ENCODE results near the gene PCA3. TPM values are rescaled to one million over a fixed set of nuclear protein-coding genes. Genes with fewer than 3 reads are reported as not detected.

Gene PCA3
- total RNA-seq, 4 donors from 2014 or later: 0.17 to 0.22 TPM; not detected in 2

- TF ChIP-seq, protein P1, sequence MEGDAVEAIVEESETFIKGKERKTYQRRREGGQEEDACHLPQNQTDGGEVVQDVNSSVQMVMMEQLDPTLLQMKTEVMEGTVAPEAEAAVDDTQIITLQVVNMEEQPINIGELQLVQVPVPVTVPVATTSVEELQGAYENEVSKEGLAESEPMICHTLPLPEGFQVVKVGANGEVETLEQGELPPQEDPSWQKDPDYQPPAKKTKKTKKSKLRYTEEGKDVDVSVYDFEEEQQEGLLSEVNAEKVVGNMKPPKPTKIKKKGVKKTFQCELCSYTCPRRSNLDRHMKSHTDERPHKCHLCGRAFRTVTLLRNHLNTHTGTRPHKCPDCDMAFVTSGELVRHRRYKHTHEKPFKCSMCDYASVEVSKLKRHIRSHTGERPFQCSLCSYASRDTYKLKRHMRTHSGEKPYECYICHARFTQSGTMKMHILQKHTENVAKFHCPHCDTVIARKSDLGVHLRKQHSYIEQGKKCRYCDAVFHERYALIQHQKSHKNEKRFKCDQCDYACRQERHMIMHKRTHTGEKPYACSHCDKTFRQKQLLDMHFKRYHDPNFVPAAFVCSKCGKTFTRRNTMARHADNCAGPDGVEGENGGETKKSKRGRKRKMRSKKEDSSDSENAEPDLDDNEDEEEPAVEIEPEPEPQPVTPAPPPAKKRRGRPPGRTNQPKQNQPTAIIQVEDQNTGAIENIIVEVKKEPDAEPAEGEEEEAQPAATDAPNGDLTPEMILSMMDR (IDR thresholded peaks at IDR 0.05; ENCODE audit: low read depth): no peak
Measured at GRCh38 chr9:76800901-76801300, 36.7 kb downstream of the PCA3 start.

GRCh38 chr9:76803083-76803482, 38.8 kb downstream of the PCA3 start:
- TF ChIP-seq, protein P1 (IDR thresholded peaks at IDR 0.05; ENCODE audit: low read depth): no peak

GRCh38 chr9:76803762-76804161, 39.5 kb downstream of the PCA3 start:
- TF ChIP-seq, protein P1 (IDR thresholded peaks at IDR 0.05; ENCODE audit: low read depth): no peak

GRCh38 chr9:76808636-76809035, 44.4 kb downstream of the PCA3 start:
- TF ChIP-seq, protein P1 (IDR thresholded peaks at IDR 0.05; ENCODE audit: low read depth): no peak

DNA sequence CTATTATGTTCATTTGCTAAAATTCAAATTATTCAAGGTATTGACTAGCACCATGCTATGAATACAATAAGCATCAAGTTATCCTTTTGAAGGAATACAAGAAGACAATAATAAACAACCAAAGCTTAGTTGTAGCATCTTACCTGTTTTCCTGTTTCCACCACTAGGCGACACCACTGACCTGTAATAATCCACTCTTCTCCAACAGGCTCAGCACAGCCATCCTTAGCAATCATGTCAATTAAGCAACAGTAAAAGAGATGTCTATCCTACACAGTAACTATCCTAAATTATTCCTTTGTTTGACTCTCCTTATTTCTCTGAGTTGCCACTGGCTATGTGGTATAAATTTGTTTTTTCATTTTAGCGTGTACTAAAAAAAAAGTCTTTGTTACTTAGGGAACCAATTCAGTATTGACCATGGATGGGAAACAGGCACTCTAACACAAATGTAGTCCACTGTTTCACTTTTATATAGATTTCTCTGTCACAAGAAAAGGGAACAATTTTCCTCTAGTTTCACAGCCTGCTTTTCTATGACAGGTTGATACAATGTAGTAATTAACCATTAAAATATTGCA, 46.2 kb downstream of the PCA3 start:
- TF ChIP-seq, protein P1 (IDR thresholded peaks at IDR 0.05; ENCODE audit: low read depth): no peak

GRCh38 chr9:76812591-76812990, 48.4 kb downstream of the PCA3 start:
- TF ChIP-seq, protein P1 (IDR thresholded peaks at IDR 0.05; ENCODE audit: low read depth): no peak

- TF ChIP-seq, protein P1 (IDR thresholded peaks at IDR 0.05; ENCODE audit: low read depth): no peak
Measured at GRCh38 chr9:76817489-76817888, 53.3 kb downstream of the PCA3 start.

Measured in subcutaneous adipose tissue (tissue), 4 donors.